Activated naive CD8-positive, alpha-beta T cell treated with anti-CD3 and anti-CD28 coated beads, Interleukin-2, amount 50 U/mL, for 16 hours (primary cell): ENCODE data around the gene ARL15.
"Not testable (repeated sequence)": the region's sequence is repeated elsewhere in the genome, so short reads cannot be mapped to it uniquely, and the experiment has no call there.

ENCODE experiments used
- DNase-seq: peaks from one replicate; pipeline ENCODE4 v3.0.0-alpha.2; 2020; ENCODE audit warnings: low read depth, low spot score

The ARL15 gene

GRCh38 chr5:54093861-54094260 lies 216.5 kb downstream of the ARL15 start:
- no peak for DNase-seq

GRCh38 chr5:54093081-54093492 lies 217.3 kb downstream of the ARL15 start:
- no peak for DNase-seq

GRCh38 chr5:54091307-54092130 lies 218.9 kb downstream of the ARL15 start:
- DNase-seq = no peak

- DNase-seq = no peak
These were observed 219.8 kb downstream of the ARL15 start for GRCh38 chr5:54090495-54091120.

- no peak for DNase-seq
These were observed 222.3 kb downstream of the ARL15 start for GRCh38 chr5:54088081-54088480.

GRCh38 chr5:54087436-54087835 lies 222.9 kb downstream of the ARL15 start:
- no peak for DNase-seq

GRCh38 chr5:54086191-54086590 lies 224.2 kb downstream of the ARL15 start:
- no peak for DNase-seq

- no peak for DNase-seq
These were observed 225.7 kb downstream of the ARL15 start for GRCh38 chr5:54084696-54085095.

- no peak for DNase-seq
These were observed 226.5 kb downstream of the ARL15 start for GRCh38 chr5:54083851-54084250.

- no peak for DNase-seq
These were observed 227.1 kb downstream of the ARL15 start for GRCh38 chr5:54083245-54083644.

GRCh38 chr5:54081415-54081814 lies 229.0 kb downstream of the ARL15 start:
- DNase-seq = no peak

GRCh38 chr5:54080831-54081230 lies 229.5 kb downstream of the ARL15 start:
- no peak for DNase-seq

- no peak for DNase-seq
These were observed 236.6 kb downstream of the ARL15 start for GRCh38 chr5:54073735-54074134.

GRCh38 chr5:54073131-54073530 lies 237.2 kb downstream of the ARL15 start:
- no peak for DNase-seq

- no peak for DNase-seq
These were observed 243.9 kb downstream of the ARL15 start for GRCh38 chr5:54066433-54066832.

- DNase-seq = no peak
These were observed 246.6 kb downstream of the ARL15 start for GRCh38 chr5:54063817-54064216.

GRCh38 chr5:54062958-54063357 lies 247.4 kb downstream of the ARL15 start:
- DNase-seq = no peak

GRCh38 chr5:54060919-54061318 lies 249.5 kb downstream of the ARL15 start:
- not testable (repeated sequence) for DNase-seq

- DNase-seq = no peak
These were observed 260.4 kb downstream of the ARL15 start for GRCh38 chr5:54049963-54050362.

- no peak for DNase-seq
These were observed 261.2 kb downstream of the ARL15 start for GRCh38 chr5:54049144-54049543.

GRCh38 chr5:54045077-54045792 lies 265.1 kb downstream of the ARL15 start:
- no peak for DNase-seq

- DNase-seq = not testable (repeated sequence)
These were observed 266.1 kb downstream of the ARL15 start for GRCh38 chr5:54044276-54044675.

GRCh38 chr5:54040804-54041203 lies 269.6 kb downstream of the ARL15 start:
- no peak for DNase-seq
